ENCODE results near the gene POLA2. TPM values are rescaled to one million over a fixed set of nuclear protein-coding genes. Genes with fewer than 3 reads are reported as not detected.

POLA2 gene
- total and polyA plus RNA-seq, 11 donors = 3.2 to 9.0 (median 4.3) TPM

GRCh38 chr11:65311170-65311678, 49.5 kb downstream of the POLA2 start:
- Histone ChIP-seq H3K36me3 (no peaks in the 10 kb centered on the region), H3K4me3 (no peak overlapping the region), H3K4me1 (peaks cover 0 to 66% (median 40%) of the 10 kb centered on the region in 12 donors), H3K27ac (no peak overlapping the region), H3K27me3 (no peaks in the 10 kb centered on the region), H3K9me3 (no peaks in the 10 kb centered on the region)
- intact Hi-C loops (cut with DNase I) = no loop called here
- no peak for ATAC-seq
- 81 to 89% (median 85%) methylated on average over 5 of the region's 5 CpGs for WGBS, 4 donors
- TF ChIP-seq POLR2A (IDR thresholded peaks at IDR 0.05) = no peak
- TF ChIP-seq, protein P1, sequence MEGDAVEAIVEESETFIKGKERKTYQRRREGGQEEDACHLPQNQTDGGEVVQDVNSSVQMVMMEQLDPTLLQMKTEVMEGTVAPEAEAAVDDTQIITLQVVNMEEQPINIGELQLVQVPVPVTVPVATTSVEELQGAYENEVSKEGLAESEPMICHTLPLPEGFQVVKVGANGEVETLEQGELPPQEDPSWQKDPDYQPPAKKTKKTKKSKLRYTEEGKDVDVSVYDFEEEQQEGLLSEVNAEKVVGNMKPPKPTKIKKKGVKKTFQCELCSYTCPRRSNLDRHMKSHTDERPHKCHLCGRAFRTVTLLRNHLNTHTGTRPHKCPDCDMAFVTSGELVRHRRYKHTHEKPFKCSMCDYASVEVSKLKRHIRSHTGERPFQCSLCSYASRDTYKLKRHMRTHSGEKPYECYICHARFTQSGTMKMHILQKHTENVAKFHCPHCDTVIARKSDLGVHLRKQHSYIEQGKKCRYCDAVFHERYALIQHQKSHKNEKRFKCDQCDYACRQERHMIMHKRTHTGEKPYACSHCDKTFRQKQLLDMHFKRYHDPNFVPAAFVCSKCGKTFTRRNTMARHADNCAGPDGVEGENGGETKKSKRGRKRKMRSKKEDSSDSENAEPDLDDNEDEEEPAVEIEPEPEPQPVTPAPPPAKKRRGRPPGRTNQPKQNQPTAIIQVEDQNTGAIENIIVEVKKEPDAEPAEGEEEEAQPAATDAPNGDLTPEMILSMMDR (IDR thresholded peaks at IDR 0.05) = no peak
- DNase-seq = no peak

- WGBS, 4 donors = 0 to 1% (median 1%) methylated on average over 37 to 74 of the region's 74 CpGs
- Histone ChIP-seq H3K4me3 (peak within 1 kb of the TSS; percentile 80 to 99 (median 92)), H3K27ac (peak within 1 kb of the TSS; percentile 85 to 99 (median 94)), H3K9me3 (no peaks in the 10 kb centered on the region), H3K4me1 (peaks cover 3 to 67% (median 43%) of the 10 kb centered on the region in 12 donors), H3K36me3 (peaks cover 0 to 6% (median 0%) of the 10 kb centered on the region in 9 donors), H3K27me3 (no peaks in the 10 kb centered on the region)
- intact Hi-C loops (cut with DNase I) = loop anchor here in 9 of 10 donors (1.0 to 2.0 kb wide), 6 partner anchors 16 to 40 kb away; no protein-coding TSS in a partner anchor
- TF ChIP-seq, protein P1 (IDR thresholded peaks at IDR 0.05) = peak in 2 of 12 donors; percentile 5 to 15
- peak; percentile 33 to 88 for TF ChIP-seq POLR2A (IDR thresholded peaks at IDR 0.05)
- DNase-seq (peak; percentile 90 to 95 (median 92)), ATAC-seq (peak; percentile 70 to 95 (median 86))
Observed at GRCh38 chr11:65314501-65315203, 52.9 kb downstream of the POLA2 start, which contains the start of gene CDC42EP2. Gene CDC42EP2 (plus strand): TSS chr11:65314866. CDS start chr11:65320899, 6,033 bp downstream.

DNA sequence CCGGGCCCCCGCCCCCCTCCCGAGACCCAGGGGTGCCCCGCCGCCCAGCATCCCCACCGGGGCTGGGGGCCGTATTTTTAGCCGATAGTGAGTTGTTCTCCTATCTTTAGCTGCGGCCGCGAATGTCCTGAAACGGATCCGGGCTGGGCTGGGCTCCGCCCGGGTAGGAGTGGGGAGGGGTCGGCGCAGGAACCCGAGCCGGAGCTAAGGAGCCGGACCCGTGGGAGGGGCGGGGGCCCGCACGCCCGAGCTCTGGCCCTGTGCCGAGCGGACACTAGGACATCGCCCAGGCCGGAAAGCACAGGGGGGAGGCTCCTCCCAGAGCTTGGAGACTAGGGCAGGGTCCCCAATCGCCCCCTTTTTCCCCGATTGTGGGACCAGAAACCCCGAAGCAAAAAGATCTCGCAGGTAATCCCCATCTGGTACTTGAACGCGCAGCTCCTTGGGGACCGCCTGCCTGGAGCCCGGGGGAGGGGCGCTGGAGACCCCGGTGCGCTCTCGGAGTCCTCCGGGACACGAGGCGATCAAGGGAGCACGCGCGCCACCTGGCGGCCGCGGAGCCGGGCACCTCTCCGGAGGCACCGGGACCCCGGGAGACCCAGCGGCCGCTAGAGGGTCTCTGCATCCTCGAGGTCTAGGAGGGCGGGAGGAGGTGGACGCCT, 53.6 kb downstream of the POLA2 start:
- WGBS, 4 donors = 0 to 1% (median 0%) methylated on average over 30 to 59 of the region's 59 CpGs
- H3K9me3 ChIP-seq = no peaks in the 10 kb centered on the region
- peaks cover 3 to 68% (median 44%) of the 10 kb centered on the region in 12 donors for H3K4me1 ChIP-seq
- H3K4me3 ChIP-seq = peak overlapping the region; percentile 80 to 99 (median 92)
- TF ChIP-seq, protein P1 (IDR thresholded peaks at IDR 0.05) = peak; percentile 92 to 99 (median 97)
- TF ChIP-seq POLR2A (IDR thresholded peaks at IDR 0.05) = peak in 1 of 2 donors; percentile 18
- H3K27ac ChIP-seq = peak overlapping the region; percentile 85 to 99 (median 94)
- no peaks in the 10 kb centered on the region for H3K27me3 ChIP-seq
- H3K36me3 ChIP-seq = peaks cover 0 to 12% (median 2%) of the 10 kb centered on the region in 9 donors
- DNase-seq = peak; percentile 80 to 93 (median 85)
- ATAC-seq = peak; percentile 22 to 62 (median 54)
- intact Hi-C loops (cut with DNase I) = loop anchor here in 9 of 10 donors (1.0 to 2.0 kb wide), 5 partner anchors 15 to 41 kb away; no protein-coding TSS in a partner anchor

All from heart left ventricle (tissue), 16 donors.